NK-92 treated with Interleukin-12 subunit alpha and Interleukin-12 subunit beta, amount 100 ng/mL, for 24 hours (cell line): ENCODE results near the gene NFX1.
"Not testable (repeated sequence)": the region's sequence is repeated elsewhere in the genome, so short reads cannot be mapped to it uniquely, and the experiment has no call there.

ENCODE experiments used
- DNase-seq: peaks from one replicate; lab custom pipeline; 2025; lab: John Stamatoyannopoulos, UW

The NFX1 gene

GRCh38 chr9:33364127-33364526, 73.8 kb downstream of the NFX1 start:
- DNase-seq = no peak

- DNase-seq = not testable (repeated sequence)
These were observed 74.5 kb downstream of the NFX1 start for GRCh38 chr9:33364814-33365213.

- no peak for DNase-seq
These were observed 76.7 kb downstream of the NFX1 start for GRCh38 chr9:33366979-33367480.

- DNase-seq = no peak
These were observed 82.6 kb downstream of the NFX1 start for GRCh38 chr9:33372900-33373299.

GRCh38 chr9:33374190-33374589, 83.9 kb downstream of the NFX1 start:
- DNase-seq = no peak

- DNase-seq = no peak
These were observed 84.4 kb downstream of the NFX1 start for GRCh38 chr9:33374634-33375237.

- no peak for DNase-seq
These were observed 85.0 kb downstream of the NFX1 start for GRCh38 chr9:33375238-33375840.

- no peak for DNase-seq
These were observed 85.6 kb downstream of the NFX1 start for GRCh38 chr9:33375841-33376321.

- no peak for DNase-seq
These were observed 86.9 kb downstream of the NFX1 start for GRCh38 chr9:33377089-33377715.

- DNase-seq = no peak
These were observed 87.9 kb downstream of the NFX1 start for GRCh38 chr9:33378121-33378795.

- no peak for DNase-seq
These were observed 89.5 kb downstream of the NFX1 start for GRCh38 chr9:33379666-33380389.

- no peak for DNase-seq
These were observed 90.2 kb downstream of the NFX1 start for GRCh38 chr9:33380390-33381094.

- no peak for DNase-seq
These were observed 91.0 kb downstream of the NFX1 start for GRCh38 chr9:33381231-33381791.

GRCh38 chr9:33382397-33382796, 92.1 kb downstream of the NFX1 start:
- not testable (repeated sequence) for DNase-seq

GRCh38 chr9:33383396-33383795, 93.1 kb downstream of the NFX1 start:
- not testable (repeated sequence) for DNase-seq

GRCh38 chr9:33385536-33385935, 95.2 kb downstream of the NFX1 start:
- not testable (repeated sequence) for DNase-seq

- not testable (repeated sequence) for DNase-seq
These were observed 95.8 kb downstream of the NFX1 start for GRCh38 chr9:33385979-33386640.

GRCh38 chr9:33386641-33386996, 96.3 kb downstream of the NFX1 start:
- DNase-seq = not testable (repeated sequence)

- not testable (repeated sequence) for DNase-seq
These were observed 96.7 kb downstream of the NFX1 start for GRCh38 chr9:33386998-33387397.
